ENCODE measurements around the gene PPME1.
"Not testable (repeated sequence)": the region's sequence is repeated elsewhere in the genome, so short reads cannot be mapped to it uniquely, and the experiment has no call there.

PPME1 gene, protein sequence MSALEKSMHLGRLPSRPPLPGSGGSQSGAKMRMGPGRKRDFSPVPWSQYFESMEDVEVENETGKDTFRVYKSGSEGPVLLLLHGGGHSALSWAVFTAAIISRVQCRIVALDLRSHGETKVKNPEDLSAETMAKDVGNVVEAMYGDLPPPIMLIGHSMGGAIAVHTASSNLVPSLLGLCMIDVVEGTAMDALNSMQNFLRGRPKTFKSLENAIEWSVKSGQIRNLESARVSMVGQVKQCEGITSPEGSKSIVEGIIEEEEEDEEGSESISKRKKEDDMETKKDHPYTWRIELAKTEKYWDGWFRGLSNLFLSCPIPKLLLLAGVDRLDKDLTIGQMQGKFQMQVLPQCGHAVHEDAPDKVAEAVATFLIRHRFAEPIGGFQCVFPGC

DNA sequence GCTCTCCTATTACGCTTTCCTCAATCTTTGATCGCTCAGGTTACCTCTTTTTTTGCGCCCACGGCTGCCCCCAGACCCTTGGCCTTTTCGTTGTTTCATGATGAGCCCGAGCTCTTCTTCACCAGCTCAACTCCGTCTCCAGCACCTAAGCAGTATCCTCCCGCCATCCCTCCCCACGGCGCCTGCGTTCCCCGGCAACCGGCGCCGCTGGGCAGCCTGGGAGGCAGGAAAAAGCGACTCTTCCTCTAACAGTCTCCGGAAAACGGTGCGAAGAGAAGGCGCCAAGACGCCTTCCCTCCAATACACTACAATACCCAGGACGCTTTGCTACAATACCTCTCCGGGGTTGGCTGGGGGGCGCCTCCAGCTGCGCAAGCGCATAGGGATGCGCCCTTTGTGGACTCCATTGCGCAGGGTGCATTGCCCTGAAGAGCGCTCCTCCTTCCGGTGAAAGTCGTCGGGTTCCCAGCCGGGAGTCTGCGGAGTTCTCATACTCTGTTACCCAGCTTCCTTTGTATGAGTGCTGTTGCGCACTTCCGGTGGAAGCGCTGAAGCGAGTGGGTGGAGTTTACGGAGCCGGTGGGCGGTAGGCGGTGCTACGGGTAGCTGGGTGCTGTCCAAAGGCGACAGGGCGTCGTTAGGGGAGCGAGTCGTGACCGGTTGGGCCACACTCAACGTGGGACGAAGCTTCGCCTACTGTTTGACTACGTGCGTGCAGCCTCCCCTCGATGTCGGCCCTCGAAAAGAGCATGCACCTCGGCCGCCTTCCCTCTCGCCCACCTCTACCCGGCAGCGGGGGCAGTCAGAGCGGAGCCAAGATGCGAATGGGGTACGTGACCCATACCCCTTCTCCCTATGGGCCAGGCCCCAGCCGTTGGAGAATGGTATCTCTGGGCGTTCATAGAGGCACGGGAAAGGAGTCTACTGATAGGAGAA, at the start of gene PPME1, which contains the start of gene C2CD3:
PPME1 (plus strand) TSS at position 596 of the 936 bp plus-strand sequence; CDS start at position 729, 133 bp downstream.
C2CD3 (minus strand) TSS at position 309 of the 936 bp plus-strand sequence; CDS start at position 99, 210 bp downstream.
- peak; percentile 93 for DNase-seq (ENCODE audit: low spot score)

DNA sequence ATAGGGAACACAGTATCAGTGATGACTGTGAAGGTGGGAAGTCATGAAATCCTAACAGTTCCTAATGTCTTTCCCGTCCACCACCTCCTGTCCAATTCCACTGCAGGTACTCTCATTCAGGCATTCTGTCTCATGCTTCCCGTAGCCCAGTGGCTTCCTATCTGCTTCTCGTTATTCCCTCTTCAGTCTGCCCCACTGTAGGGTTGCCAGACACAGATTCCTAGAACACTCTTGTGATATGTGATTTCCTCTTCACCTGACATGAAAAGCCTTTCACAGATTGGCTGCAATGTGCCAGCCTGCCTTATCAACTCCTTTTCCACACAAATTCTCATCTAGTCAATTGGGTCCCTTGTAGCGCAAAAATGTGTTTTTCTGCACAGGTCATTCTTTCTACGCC, 49.3 kb upstream of the PPME1 start:
- no peak for DNase-seq (ENCODE audit: low spot score)

DNA sequence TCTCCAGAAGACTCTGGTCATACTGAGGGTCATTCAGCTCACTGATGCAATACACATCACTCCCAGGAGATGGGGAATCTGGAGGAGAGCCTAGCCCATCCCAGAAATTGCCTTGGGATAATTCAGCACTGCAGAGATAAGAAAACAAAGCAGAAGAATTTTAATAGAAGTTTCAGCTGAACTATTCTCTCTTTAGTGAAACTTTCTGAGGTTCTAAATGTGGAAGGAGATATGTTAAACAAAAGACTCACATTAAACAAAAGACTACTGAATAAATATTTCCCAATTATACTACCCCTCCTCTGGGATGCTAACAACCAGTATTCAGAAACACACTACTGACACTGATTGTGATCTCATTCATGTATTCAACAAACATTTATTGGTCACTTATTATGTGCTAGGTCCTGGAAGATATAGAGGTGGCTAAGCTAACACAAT, 48.1 kb upstream of the PPME1 start:
- DNase-seq (ENCODE audit: low spot score) = peak; percentile 23

DNA sequence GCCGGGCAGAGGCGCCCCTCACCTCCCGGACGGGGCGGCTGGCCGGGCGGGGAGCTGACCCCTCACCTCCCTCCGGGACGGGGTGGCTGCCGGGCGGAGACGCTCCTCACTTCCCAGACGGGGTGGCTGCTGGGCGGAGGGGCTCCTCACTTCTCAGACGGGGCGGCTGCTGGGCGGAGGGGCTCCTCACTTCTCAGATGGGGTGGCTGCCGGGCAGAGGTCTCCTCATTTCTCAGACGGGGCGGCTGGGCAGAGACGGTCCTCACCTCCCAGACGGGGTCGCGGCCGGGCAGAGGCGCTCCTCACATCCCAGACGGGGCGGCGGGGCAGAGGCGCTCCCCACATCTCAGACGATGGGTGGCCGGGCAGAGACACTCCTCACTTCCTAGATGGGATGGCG, 42.0 kb upstream of the PPME1 start:
- DNase-seq (ENCODE audit: low spot score) = not testable (repeated sequence)

DNA sequence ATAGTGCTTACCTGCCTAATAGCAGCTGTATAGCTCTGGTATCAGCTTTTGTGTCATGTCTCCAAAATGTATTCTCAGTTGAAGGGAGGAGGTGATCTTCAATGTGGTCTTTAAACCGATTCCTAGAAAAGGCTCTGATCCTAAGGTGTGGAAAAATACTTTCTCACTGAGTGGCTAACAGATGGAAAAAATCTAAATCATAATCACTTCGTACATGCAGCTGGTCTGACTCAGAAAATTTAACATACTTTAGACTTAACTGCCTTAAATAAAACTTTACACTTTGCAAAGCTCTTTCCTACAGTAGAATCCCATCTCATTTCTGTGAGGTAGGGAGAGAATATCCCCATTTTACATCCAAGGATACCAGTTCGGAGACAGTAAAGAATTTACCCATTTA, 38.3 kb upstream of the PPME1 start:
- no peak for DNase-seq (ENCODE audit: low spot score)

DNA sequence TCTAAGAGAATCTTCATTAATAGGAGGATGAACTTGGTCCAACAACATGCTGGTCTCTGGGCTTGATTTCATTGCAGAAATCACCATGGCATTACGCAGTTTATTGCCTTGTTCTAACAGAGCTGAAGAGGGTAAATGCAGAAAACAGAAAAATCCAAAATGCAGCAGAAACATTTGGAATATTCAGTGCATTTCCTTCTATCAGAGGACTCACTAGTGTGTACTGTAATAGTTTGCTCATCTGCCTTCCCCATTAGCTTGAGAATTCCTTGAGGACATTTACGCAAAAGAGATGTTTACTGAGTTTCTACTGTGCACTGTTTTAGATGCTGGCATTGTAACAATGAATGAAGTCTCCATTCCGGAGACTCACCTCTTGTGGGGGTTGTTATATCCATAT, 37.7 kb upstream of the PPME1 start:
- DNase-seq (ENCODE audit: low spot score) = no peak

DNA sequence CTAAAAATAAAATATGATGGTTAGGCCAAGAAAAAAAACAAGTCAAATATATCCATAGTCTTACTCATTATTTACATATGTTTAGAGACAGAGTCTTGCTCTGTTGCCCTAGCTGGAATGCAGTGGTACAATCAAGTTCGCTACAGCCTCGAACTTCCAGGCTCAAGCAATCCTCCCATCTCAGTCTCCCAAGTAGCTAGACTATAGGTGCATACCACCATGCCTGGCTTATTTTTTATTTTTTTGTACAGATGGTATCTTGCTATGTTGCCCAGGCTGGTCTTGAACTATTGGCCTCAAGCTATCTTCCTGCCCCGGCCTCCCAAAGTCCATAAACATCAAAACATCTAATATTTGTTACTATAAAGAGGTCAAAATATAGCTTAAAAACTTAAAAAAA, 36.4 kb upstream of the PPME1 start:
- no peak for DNase-seq (ENCODE audit: low spot score)

DNA sequence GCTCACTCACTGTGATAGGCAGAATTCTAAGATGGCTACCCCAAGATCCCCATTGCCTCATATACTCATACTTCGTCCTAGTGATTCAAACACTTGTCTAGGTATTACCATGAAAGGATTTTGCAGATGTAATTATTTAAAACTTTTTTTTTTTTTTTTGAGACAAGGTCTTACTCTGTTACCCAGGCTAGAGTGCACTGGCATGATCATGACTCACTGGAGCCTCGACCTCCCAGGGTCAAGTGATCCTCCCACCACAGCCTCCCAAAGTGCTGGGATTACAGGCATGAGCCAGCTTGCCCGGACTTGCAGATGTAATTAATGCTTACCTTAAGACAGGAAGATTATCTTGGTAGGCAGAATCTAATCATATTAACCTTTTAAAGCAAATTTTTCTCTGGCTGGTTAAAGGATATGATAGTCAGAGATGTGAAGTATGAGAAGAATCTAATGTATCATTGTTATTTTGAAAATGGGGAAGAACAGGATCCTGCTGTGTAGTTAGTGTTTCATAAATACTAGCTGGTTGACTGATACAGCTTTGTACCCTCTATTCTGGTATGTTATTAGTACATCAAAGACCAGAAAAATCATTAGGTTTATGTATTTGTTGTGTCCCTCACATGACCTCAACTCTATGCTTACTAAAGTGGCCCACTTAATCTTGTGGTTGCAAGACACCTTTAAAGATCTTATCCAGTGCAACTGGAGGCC, 35.8 kb upstream of the PPME1 start:
- DNase-seq (ENCODE audit: low spot score) = no peak

DNA sequence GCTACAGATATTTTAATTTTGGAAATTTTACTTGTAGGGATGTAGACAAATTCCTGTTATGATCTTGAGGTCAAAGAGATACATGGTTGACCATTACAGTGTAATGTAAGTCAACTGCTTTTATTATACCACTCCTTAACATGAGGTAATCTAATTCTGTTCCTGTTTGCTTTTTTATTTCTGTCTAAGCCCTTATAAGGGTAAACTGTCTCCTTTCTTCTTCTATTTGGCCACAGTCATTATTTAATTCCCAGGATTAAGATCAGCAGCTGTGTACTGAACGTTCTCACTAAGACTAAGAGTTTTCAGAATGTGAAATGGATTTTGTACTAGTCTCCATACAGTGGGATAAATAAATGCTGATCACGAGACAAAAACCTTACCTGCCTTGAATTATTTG, 33.1 kb upstream of the PPME1 start:
- DNase-seq (ENCODE audit: low spot score) = no peak

DNA sequence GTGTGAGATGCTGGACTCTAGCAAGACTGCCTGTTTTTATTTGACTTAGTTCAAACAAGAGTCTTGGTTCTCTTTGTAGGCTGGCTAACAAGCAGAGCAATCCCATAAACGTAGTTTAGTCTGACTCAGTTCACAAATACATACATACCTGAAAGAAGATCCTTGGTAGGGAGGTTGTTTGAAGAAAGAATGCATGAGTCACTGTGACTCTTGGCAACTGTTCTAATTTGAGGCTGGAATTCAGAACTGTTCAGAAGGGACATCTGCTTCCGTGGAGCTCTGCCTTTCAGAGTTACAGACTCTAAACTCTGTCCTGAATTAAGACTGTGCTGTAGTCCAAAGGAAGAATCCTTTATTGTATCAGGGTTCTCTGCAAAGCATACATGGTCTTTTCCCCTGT, 32.5 kb upstream of the PPME1 start:
- peak; percentile 59 for DNase-seq (ENCODE audit: low spot score)

DNA sequence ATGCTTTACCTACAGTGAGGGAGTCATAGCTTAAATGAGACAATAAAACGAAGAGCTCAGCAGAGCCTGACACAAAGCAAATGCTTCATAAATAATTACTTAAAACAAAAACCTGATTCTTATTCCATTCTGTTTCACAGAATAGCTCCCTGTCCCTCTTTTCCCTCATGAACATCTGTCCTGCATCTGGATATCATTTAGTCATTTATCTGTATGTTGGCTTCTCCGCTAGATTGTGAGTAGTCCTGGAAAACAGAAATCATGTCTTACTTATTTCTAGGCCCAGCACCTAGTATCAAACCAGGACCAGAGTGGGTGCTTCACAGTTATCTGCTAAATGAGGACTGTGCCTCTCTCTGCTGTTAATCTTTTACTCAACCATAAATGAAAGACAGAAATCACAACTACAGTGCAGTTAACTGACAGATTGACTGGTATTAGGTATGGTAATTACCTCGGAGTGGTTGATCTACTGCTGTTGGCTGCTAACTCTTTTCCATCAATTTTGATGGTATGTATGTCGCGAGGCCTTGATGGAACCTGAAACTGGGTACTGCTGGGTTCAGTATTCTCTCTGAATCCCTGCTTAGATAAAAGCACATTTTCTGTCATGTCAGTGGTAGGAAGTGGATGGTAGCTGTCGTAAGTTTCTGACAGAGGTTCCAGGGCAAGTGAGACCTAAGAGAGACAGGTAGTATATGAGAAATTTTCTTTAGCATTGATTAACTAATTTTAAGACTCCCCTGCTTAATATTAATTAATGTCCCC, 31.8 kb upstream of the PPME1 start:
- no peak for DNase-seq (ENCODE audit: low spot score)

DNA sequence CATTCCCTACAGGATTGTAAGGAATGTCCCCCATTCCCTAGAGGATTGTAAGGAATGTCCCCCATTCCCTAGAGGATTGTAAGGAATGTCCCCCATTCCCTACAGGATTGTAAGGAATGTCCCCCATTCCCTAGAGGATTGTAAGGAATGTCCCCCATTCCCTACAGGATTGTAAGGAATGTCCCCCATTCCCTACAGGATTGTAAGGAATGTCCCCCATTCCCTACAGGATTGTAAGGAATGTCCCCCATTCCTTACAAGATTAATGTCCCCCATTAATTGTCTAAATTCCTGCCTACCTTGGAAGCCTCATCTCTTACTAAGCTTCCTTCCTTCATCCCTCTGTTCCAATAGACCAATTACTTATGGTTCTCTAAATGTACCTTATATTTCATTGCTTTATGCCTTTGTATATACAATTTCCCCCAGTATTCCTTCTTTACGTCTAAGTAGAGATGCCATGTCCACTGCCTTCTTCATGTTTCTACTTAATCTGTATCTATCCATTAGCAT, 31.1 kb upstream of the PPME1 start:
- not testable (repeated sequence) for DNase-seq (ENCODE audit: low spot score)

DNA sequence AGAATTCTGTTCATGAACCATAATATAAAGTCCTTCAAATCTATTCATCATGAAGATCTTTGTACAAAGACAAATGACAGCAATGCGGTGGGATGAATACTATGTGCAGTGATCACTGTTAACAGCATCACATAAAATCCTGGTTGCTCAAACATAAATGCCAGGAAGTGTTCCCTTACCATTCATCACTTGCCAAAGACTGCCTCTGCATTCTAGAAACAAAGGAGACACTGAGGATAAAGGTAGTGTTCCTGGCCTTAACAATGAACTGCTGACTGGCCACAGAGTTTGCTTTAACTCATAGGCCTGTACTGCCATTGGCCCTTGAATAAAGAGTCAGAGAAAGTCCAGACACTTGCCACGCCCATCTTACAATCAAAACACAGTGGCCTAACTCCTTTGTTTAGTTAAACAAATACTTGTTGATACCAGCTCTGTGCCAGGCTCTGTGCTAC, 29.8 kb upstream of the PPME1 start:
- DNase-seq (ENCODE audit: low spot score) = no peak

DNA sequence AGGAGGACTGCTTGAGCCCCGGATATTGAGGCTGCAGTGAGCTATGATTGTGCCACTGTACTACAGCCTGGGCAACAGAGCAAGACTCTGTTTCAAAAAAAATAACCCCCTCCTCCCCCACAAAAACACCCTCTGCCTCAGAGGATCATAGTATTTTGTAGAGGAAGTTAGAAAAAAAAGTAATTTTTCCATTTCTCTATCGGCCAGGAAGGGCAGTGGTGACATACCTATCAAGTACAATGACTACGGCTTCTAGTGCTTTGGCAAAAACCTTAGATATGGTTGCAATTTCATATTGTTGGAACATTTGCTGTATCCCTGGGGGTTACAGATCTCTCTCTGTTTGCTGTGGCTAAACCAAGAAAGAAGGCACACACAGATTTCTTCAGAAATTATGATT, 29.2 kb upstream of the PPME1 start:
- no peak for DNase-seq (ENCODE audit: low spot score)

DNA sequence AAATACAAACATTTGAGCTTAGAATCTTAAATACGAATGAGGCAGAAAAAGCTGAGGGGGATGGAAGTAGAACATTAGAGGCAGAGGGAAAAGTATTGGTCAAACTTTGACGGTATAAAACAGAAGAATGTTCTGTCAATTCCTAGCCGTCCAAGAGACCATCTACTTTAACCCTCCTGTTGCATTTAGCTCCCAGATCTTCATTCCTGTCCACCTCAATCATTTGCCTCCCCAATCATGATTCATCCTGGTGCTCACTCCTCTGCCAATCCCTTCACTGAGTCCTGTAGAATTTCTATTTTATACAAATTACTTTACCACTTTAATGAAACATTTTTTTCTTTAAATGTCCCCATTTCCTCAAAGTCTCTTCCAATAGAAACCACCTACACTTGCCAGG, 28.5 kb upstream of the PPME1 start:
- peak; percentile 49 for DNase-seq (ENCODE audit: low spot score)

DNA sequence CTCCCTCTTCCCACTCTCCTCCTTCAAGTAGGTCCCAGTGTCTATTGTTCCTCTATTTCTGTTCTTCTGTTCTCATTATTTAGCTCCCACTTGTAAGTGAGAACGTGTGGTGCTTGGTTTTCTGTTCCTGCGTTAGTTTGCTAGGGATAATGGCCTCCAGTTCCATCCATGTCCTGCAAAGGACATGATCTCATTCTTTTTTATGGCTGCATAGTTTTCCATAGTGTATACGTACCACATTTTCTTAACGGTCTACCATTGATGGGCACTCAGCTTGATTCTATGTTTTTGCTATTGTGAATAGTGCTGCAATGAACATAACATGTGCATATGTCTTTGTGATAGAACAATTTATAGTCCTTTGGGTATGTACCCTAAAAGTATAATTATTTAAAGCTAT, 26.5 kb upstream of the PPME1 start:
- no peak for DNase-seq (ENCODE audit: low spot score)

DNA sequence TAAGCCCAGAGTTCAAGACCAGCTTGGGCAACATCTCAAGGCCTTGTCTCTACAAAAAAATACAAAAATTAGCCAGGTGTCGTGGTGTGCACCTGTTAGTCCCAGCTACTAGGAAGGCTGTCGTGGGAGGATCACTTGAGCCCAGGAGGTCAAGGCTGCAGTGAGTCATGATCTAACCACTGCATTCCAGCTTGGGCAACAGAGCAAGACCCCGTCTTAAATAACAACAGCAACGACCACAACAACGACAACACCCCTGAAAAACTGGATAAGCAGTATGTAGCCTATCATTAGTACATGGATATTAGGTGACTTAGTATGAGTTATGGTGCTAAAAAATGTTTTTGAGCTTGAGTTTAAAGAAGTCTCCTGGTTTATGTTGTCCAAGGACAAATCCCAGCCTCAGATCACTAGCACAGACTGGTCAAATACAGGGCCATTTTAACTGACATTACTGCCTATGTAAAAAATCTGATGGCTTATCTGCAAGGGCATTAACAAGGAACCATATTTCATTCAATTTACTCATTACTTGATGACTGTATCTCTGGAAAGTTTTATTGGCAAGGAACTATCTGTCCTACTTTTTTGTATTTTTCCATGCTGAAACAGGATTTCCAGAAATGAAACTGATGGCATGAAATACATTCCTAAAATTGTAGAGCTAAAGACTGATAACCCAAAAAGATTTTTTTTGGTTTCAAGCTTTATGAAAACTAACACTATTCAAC, 23.7 kb upstream of the PPME1 start:
- DNase-seq (ENCODE audit: low spot score) = no peak

DNA sequence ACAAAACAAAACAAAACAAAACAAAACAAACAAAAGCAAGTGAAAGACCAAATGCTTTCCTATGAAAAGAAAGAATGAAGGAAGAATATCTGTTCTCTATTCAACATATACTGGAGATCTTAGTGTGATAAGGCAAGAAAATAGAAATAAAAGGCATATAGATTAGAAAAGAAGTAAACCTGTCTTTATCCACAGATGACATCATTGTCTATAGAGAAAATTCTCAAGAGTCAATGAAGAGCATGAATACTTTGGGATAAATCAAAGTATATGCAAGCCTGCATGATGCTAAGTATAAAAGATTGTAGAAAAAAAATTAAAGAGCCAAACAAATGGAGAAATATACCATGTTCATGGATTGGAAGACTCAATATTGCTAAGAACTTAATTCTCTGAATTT, 17.9 kb upstream of the PPME1 start:
- DNase-seq (ENCODE audit: low spot score) = no peak

DNA sequence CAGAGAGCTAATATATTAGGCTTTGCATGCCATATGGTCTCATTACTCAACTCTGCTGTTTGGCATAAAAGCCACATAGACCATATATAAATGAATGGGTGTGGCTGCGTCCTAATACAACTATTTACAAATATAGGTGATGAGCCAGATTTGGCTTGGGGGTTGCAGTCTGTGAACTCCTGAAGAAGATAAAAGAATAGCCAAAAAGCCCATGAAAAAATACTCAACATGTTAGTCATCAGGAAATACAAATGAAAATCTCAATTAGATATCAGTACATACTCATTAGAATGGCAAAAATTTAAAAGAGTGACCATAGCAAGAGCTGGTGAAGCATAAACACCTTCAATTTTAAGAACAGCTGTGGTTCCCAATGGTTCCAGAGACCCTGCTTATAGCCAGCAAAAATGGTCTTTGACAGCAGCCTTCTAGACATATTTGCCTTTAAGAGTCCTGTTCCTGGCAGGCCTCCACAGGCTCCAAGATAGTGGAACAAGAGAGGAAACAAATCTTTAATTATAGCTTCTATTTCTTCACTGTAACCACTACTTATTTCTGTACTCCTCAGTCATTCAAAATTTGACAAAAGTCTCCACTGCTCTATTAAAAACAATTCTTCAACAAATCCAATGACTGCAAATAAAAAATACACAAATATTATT, 16.3 kb upstream of the PPME1 start:
- no peak for DNase-seq (ENCODE audit: low spot score)

DNA sequence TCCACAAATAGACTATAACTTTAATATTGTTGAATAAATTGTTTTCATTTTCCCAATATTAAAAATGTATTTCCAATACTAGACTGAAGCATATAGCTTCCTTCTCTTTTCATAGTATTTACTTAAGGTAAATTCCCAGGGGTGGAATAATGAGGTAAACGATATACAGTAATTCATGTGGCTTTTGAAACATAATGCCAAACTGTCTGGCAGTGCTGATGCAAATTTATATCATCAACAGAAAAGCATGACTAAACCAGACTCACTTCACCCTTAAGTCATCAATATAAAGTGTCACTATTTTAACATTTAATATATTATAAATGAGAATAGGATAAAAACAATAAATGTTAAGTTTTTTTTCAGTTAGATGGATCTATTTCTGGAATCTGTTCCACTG, 13.9 kb upstream of the PPME1 start:
- no peak for DNase-seq (ENCODE audit: low spot score)
